H1 (cell line): ENCODE data around the gene PALS2. TPM values are rescaled to one million over a fixed set of nuclear protein-coding genes. Genes with fewer than 3 reads are reported as not detected.

ENCODE experiments used
- CTCF ChIA-PET: fragments of 300-600 bp; sonication (Branson Sonifier 250); formaldehyde crosslinking; loops from one replicate; lab custom pipeline; 2021; ENCODE audit not compliant: partially characterized antibody; lab: Charles Lee
- POLR2A ChIA-PET: fragments of 300-600 bp; sonication (Branson Sonifier 250); formaldehyde crosslinking; loops from one replicate; lab custom pipeline; 2021; ENCODE audit warnings: inconsistent platforms; ENCODE audit not compliant: partially characterized antibody; lab: Charles Lee
- DNase-seq, 2 experiments: peaks; one replicate each; pipeline versions ENCODE4 v3.0.0 to v3.0.0-alpha.2; 2010 to 2022; ENCODE audit warnings: low spot score in 2 of 2, low read depth in 1 of 2, mixed read lengths in 1 of 2
- FAIRE-seq: peaks from 2 replicates; lab custom pipeline; 2011; peaks lifted over from hg19 to GRCh38; lab: Jason Lieb, UNC
- H2AFZ ChIP-seq: 2 replicates; pipeline ENCODE4 v1.8.1; 2012; ENCODE audit warnings: low read length, inconsistent platforms
- H2AK5ac ChIP-seq: 2 replicates; pipeline ENCODE4 v1.6.1; 2013; ENCODE audit warnings: low read depth, low read length
- H2BK120ac ChIP-seq: replicated peaks from 2 replicates; pipeline ENCODE3; 2013; ENCODE audit warnings: low read depth, low read length, inconsistent platforms
- H2BK12ac ChIP-seq: 2 replicates; pipeline ENCODE4 v1.6.1; 2013; ENCODE audit warnings: low read depth, low read length
- H2BK15ac ChIP-seq: 2 replicates; pipeline ENCODE4 v1.6.1; 2013; ENCODE audit warnings: low read length
- H2BK20ac ChIP-seq: 2 replicates; pipeline ENCODE4 v1.6.1; 2013; ENCODE audit warnings: low read length
- H2BK5ac ChIP-seq: 2 replicates; pipeline ENCODE4 v1.6.1; 2013; ENCODE audit warnings: low read depth, low read length
- H3K14ac ChIP-seq: 2 replicates; pipeline ENCODE4 v1.6.1; 2013; ENCODE audit warnings: inconsistent platforms; ENCODE audit not compliant: insufficient read length
- H3K18ac ChIP-seq: 2 replicates; pipeline ENCODE4 v1.6.1; 2013; ENCODE audit warnings: low read length; ENCODE audit errors: extremely low read depth
- H3K23ac ChIP-seq: 2 replicates; pipeline ENCODE4 v1.6.1; 2013; ENCODE audit warnings: inconsistent platforms; ENCODE audit not compliant: insufficient read length
- H3K23me2 ChIP-seq: 2 replicates; pipeline ENCODE4 v1.6.1; 2013; ENCODE audit warnings: low read depth, low read length
- H3K27ac ChIP-seq: 2 replicates; pipeline ENCODE4 v1.6.1; 2011; ENCODE audit warnings: low read depth, low read length, inconsistent platforms
- H3K27me3 ChIP-seq, 4 experiments: replicated peaks in 1 of 4; 1 replicate in 1 of 4; 2 replicates in 3 of 4; pipeline versions ENCODE4 v1.6.1 to v1.8.1; 2011 to 2013; ENCODE audit warnings: low read length in 3 of 4, mild to moderate bottlenecking in 3 of 4, inconsistent platforms in 2 of 4, mixed read lengths in 2 of 4, moderate library complexity in 1 of 4; ENCODE audit not compliant: control insufficient read depth in 3 of 4, insufficient read depth in 3 of 4; ENCODE audit errors: extremely low read depth in 1 of 4
- H3K36me3 ChIP-seq, 4 experiments: 2 replicates each; pipeline versions ENCODE4 v1.6.1 to v1.8.1; 2011 to 2013; ENCODE audit warnings: mild to moderate bottlenecking in 4 of 4, low read length in 3 of 4, moderate library complexity in 2 of 4, control low read depth in 1 of 4, inconsistent platforms in 1 of 4; ENCODE audit not compliant: insufficient read depth in 4 of 4, control insufficient read depth in 2 of 4
- H3K4ac ChIP-seq: replicated peaks from 2 replicates; pipeline ENCODE3; 2013; ENCODE audit warnings: low read length, low read depth, mixed read lengths, inconsistent platforms; ENCODE audit not compliant: insufficient read length
- H3K4me1 ChIP-seq, 4 experiments: replicated peaks in 1 of 4; 1 replicate in 1 of 4; 2 replicates in 3 of 4; pipeline versions ENCODE4 v1.6.1 to v1.8.1; 2011 to 2013; ENCODE audit warnings: low read length in 3 of 4, inconsistent platforms in 2 of 4, mixed read lengths in 1 of 4; ENCODE audit not compliant: insufficient read depth in 4 of 4, control insufficient read depth in 3 of 4
- H3K4me2 ChIP-seq, 2 experiments: 2 replicates each; pipeline versions ENCODE4 v1.6.1 to v1.8.1; 2011 to 2013; ENCODE audit warnings: low read depth in 2 of 2, low read length in 2 of 2, control low read depth in 1 of 2, inconsistent platforms in 1 of 2, mild to moderate bottlenecking in 1 of 2; ENCODE audit not compliant: insufficient read depth in 1 of 2
- H3K4me3 ChIP-seq, 4 experiments: fragments of 200-600, 300-600 bp in 1 of 4; sonication (generic), shearing (Covaris generic), sonication (Bioruptor Twin) in 1 of 4; 2 replicates each; pipeline versions ENCODE4 v1.5.1 to v1.8.1; 2011 to 2016; ENCODE audit warnings: low read length in 4 of 4, low read depth in 3 of 4, control low read depth in 2 of 4, inconsistent platforms in 2 of 4, mild to moderate bottlenecking in 2 of 4, mixed read lengths in 1 of 4, moderate library complexity in 1 of 4; ENCODE audit not compliant: insufficient read depth in 2 of 4; ENCODE audit errors: extremely low read depth in 1 of 4
- H3K56ac ChIP-seq: replicated peaks from 2 replicates; pipeline ENCODE3; 2013; ENCODE audit warnings: low read depth, mild to moderate bottlenecking, mixed read lengths, low read length, inconsistent platforms; ENCODE audit not compliant: insufficient read length
- H3K79me1 ChIP-seq: 2 replicates; pipeline ENCODE4 v1.6.1; 2013; ENCODE audit warnings: low read depth, low read length, control low read depth
- H3K79me2 ChIP-seq, 2 experiments: 2 replicates each; pipeline versions ENCODE4 v1.6.1 to v1.8.1; 2012 to 2013; ENCODE audit warnings: low read length in 2 of 2, mild to moderate bottlenecking in 2 of 2, inconsistent platforms in 1 of 2; ENCODE audit not compliant: insufficient read depth in 2 of 2, control insufficient read depth in 1 of 2
- H3K9ac ChIP-seq, 4 experiments: replicated peaks in 1 of 4; 1 replicate in 1 of 4; 2 replicates in 3 of 4; pipeline versions ENCODE4 v1.6.1 to v1.8.1; 2011 to 2013; ENCODE audit warnings: low read depth in 3 of 4, low read length in 3 of 4, control low read depth in 2 of 4, mild to moderate bottlenecking in 2 of 4, moderate library complexity in 2 of 4, inconsistent platforms in 1 of 4; ENCODE audit errors: extremely low read depth in 1 of 4
- H3K9me3 ChIP-seq, 2 experiments: 2 replicates each; pipeline versions ENCODE4 v1.6.1 to v1.8.1; 2012 to 2013; ENCODE audit warnings: mild to moderate bottlenecking in 2 of 2, moderate library complexity in 2 of 2, control low read depth in 1 of 2, inconsistent platforms in 1 of 2, low read depth in 1 of 2, low read length in 1 of 2, mixed read lengths in 1 of 2; ENCODE audit not compliant: insufficient read depth in 2 of 2
- H4K20me1 ChIP-seq, 2 experiments: replicated peaks in 1 of 2; 2 replicates each; pipeline versions ENCODE3 to v1.8.1; 2011 to 2013; ENCODE audit warnings: inconsistent platforms in 2 of 2, low read length in 2 of 2, mild to moderate bottlenecking in 1 of 2; ENCODE audit not compliant: insufficient read depth in 2 of 2, control insufficient read depth in 1 of 2
- H4K5ac ChIP-seq: 2 replicates; pipeline ENCODE4 v1.6.1; 2013; ENCODE audit warnings: low read length, low read depth, mixed read lengths, inconsistent platforms; ENCODE audit not compliant: insufficient read length
- H4K8ac ChIP-seq: 2 replicates; pipeline ENCODE4 v1.8.0; 2013; ENCODE audit warnings: mild to moderate bottlenecking, moderate library complexity, low read length, inconsistent platforms; ENCODE audit not compliant: insufficient read depth; ENCODE audit errors: extremely low read depth
- H4K91ac ChIP-seq: replicated peaks from 2 replicates; pipeline ENCODE3; 2013; ENCODE audit warnings: low read length, mixed read lengths, inconsistent platforms; ENCODE audit not compliant: insufficient read length
- CTBP2 ChIP-seq: IDR thresholded peaks from 2 replicates; pipeline ENCODE4 v1.7.0; 2011; ENCODE audit warnings: borderline replicate concordance, mild to moderate bottlenecking, moderate library complexity, mixed read lengths, low read length; ENCODE audit not compliant: insufficient read depth, insufficient read length
- MAFK ChIP-seq: IDR thresholded peaks from 2 replicates; pipeline ENCODE4 v1.6.1; 2012; ENCODE audit warnings: low read depth, mild to moderate bottlenecking, improper control_type of control experiment, low read length
- RAD21 ChIP-seq, 2 experiments: IDR thresholded peaks in 1 of 2; conservative IDR thresholded peaks in 1 of 2; 2 replicates each; pipeline ENCODE4 v1.6.1; 2011; ENCODE audit warnings: low read depth in 2 of 2, low read length in 2 of 2, improper control_type of control experiment in 1 of 2, inconsistent platforms in 1 of 2, mild to moderate bottlenecking in 1 of 2, moderate library complexity in 1 of 2
- SIRT6 ChIP-seq: IDR thresholded peaks from one replicate; pipeline ENCODE4 v1.7.1; 2012; ENCODE audit warnings: low read length, inconsistent platforms
- SRF ChIP-seq: IDR thresholded peaks from 2 replicates; pipeline ENCODE4 v1.6.1; 2011; ENCODE audit warnings: mild to moderate bottlenecking, low read depth, low read length, moderate library complexity
- ZNF274 ChIP-seq: IDR thresholded peaks from 2 replicates; pipeline ENCODE4 v1.7.0; 2012; ENCODE audit warnings: low read length, borderline replicate concordance; ENCODE audit errors: extremely low read depth
- WGBS, 2 experiments: shearing (Covaris generic) in 1 of 2; methylation state at CpG; one replicate each; pipeline versions ENCODE4 v1.1.6 to v1.1.7; 2013 to 2015; ENCODE audit warnings: low lambda C conversion rate in 2 of 2, mixed read lengths in 2 of 2, inconsistent platforms in 1 of 2, low coverage in 1 of 2, missing lambda C conversion rate in 1 of 2; ENCODE audit not compliant: insufficient replicate concordance in 2 of 2, insufficient coverage in 1 of 2, insufficient read length in 1 of 2; ENCODE audit errors: extremely low coverage in 1 of 2, missing lambda C conversion rate in 1 of 2; 5-methylcytosine and 5-hydroxymethylcytosine counted together
- polyA plus RNA-seq, 7 experiments: library from polyadenylated mRNA; depleted of rRNA in 3 of 7; stranded (reverse) in 5 of 7; unstranded in 2 of 7; fragments of >200 nt in 5 of 7; fragments of 200-250 nt in 2 of 7; gene quantifications; 1 replicate in 5 of 7; 2 replicates in 1 of 7; 4 replicates in 1 of 7; pipeline versions ENCODE4 v1.2.1 to v1.2.3, GENCODE V29; 2011 to 2013; ENCODE audit warnings: missing spikeins in 2 of 7, mixed read lengths in 2 of 7
- total RNA-seq: library from RNA; stranded (reverse); fragmentation: NEBNext Ultra II Directional; extraction: Animal tissue kit (Norgen Biotek cat#: 25700); gene quantifications from 2 replicates; pipeline ENCODE4 v1.2.1, GENCODE V29; 2021
- TF ChIP-seq, protein P1 (sequence below): IDR thresholded peaks from 2 replicates; pipeline ENCODE4 v1.6.1; 2012; ENCODE audit warnings: inconsistent platforms

Gene PALS2
- total and polyA plus RNA-seq, 2 of the 8 experiments (the other 6 are each of a cell fraction or from before 2014, with no cell fraction given), result 10.4 to 98.3 TPM

DNA sequence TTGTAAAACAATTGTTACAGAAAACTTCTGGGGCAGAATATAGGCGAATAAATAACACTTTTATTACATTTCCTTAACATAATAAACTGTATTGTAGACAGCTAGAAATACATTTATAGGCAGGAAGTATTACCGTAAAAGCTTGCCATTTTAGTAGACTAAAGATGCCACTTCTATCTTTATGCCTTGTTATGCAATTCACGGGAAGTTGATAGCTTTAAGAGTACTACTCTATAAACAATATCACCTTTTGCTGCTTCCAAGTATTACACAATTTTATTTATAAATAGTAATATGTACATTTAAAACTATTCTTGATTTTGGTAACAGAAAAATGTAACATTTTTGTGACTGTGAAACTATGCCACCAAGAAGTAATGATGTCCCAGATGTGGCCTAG is 37.9 kb downstream of the PALS2 start:
- H2BK15ac ChIP-seq, result no peak overlapping the region

More for the DNA sequence above, 37.9 kb downstream of the PALS2 start:
- H3K27ac ChIP-seq, result no peak overlapping the region
- H3K4me2 ChIP-seq, result no peak overlapping the region
- no peak overlapping the region for H2AK5ac ChIP-seq
- H3K18ac ChIP-seq, result no peak overlapping the region
- TF ChIP-seq, protein P1, sequence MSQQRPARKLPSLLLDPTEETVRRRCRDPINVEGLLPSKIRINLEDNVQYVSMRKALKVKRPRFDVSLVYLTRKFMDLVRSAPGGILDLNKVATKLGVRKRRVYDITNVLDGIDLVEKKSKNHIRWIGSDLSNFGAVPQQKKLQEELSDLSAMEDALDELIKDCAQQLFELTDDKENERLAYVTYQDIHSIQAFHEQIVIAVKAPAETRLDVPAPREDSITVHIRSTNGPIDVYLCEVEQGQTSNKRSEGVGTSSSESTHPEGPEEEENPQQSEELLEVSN, result no peak
- TF ChIP-seq SRF, result no peak
- TF ChIP-seq SIRT6, result no peak
- no peak for TF ChIP-seq RAD21 (IDR thresholded peaks at IDR 0.05 in 1 of 2, conservative IDR thresholded peaks at IDR 0.05 in 1 of 2; ENCODE audit: low read depth in 2 of 2, low read length in 2 of 2)
- no peak for TF ChIP-seq ZNF274
- TF ChIP-seq MAFK, result no peak
- no peak for TF ChIP-seq CTBP2
- H3K14ac ChIP-seq, result no peak overlapping the region
- H2BK120ac ChIP-seq, result no peak overlapping the region
- H3K4me3 ChIP-seq, result no peak overlapping the region
- peaks cover 0 to 100% of the 10 kb centered on the region in 2 experiments; a peak in 2 of 4 replicates for H3K79me2 ChIP-seq
- no peaks in the 10 kb centered on the region for H3K79me1 ChIP-seq
- no peaks in the 10 kb centered on the region for H3K23me2 ChIP-seq
- ChIA-PET CTCF (interaction anchor here (1.2 kb wide), 1 partner anchor 20 kb away, joined by 3 read pairs; no protein-coding TSS in a partner anchor), POLR2A (no interaction called here)
- no peak overlapping the region for H2BK12ac ChIP-seq
- no peak for FAIRE-seq
- H2BK5ac ChIP-seq, result no peak overlapping the region
- no peak overlapping the region for H2BK20ac ChIP-seq
- no peak overlapping the region for H3K56ac ChIP-seq
- peaks cover 2 to 3% of the 10 kb centered on the region in 2 experiments for H4K20me1 ChIP-seq
- no peak overlapping the region for H3K23ac ChIP-seq
- 81% methylated on average over 3 of the region's 3 CpGs; no CpG with 5 or more reads in 1 of the 2 experiments for WGBS, 2 experiments
- H3K9me3 ChIP-seq, result no peaks in the 10 kb centered on the region
- H3K9ac ChIP-seq, result no peak overlapping the region
- no peak overlapping the region for H4K8ac ChIP-seq
- H3K36me3 ChIP-seq, result no peaks in the 10 kb centered on the region
- no peaks in the 10 kb centered on the region for H3K27me3 ChIP-seq
- no peak overlapping the region for H2AFZ ChIP-seq
- no peak overlapping the region for H3K4ac ChIP-seq
- H3K4me1 ChIP-seq, result peaks cover 0 to 10% (median 6%) of the 10 kb centered on the region in 4 experiments; a peak in 5 of 7 replicates
- no peak for DNase-seq
- no peak overlapping the region for H4K5ac ChIP-seq
- H4K91ac ChIP-seq, result no peak overlapping the region
